HG03159 (cell line): ENCODE results near the gene NAV2.

ENCODE experiments used
- ATAC-seq: cut with Tn5 transposase; IDR thresholded peaks from one replicate; pipeline ENCODE4 v1.9.1; 2021; ENCODE audit warnings: mild to moderate bottlenecking, moderate library complexity; ENCODE audit not compliant: unreplicated experiment

The NAV2 gene

GRCh38 chr11:19774329-19774728 is 61.7 kb downstream of the NAV2 start:
- no peak for ATAC-seq

- no peak for ATAC-seq
Observed at GRCh38 chr11:19774817-19775580, 62.4 kb downstream of the NAV2 start.

GRCh38 chr11:19775622-19776021 is 63.0 kb downstream of the NAV2 start:
- no peak for ATAC-seq

GRCh38 chr11:19777039-19777376 is 64.4 kb downstream of the NAV2 start:
- ATAC-seq: peak; percentile 18

- ATAC-seq: peak; percentile 67
Observed at GRCh38 chr11:19777377-19778102, 64.9 kb downstream of the NAV2 start.

GRCh38 chr11:19779740-19780139 is 67.1 kb downstream of the NAV2 start:
- no peak for ATAC-seq

- no peak for ATAC-seq
Observed at GRCh38 chr11:19781351-19781750, 68.7 kb downstream of the NAV2 start.

- ATAC-seq: no peak
Observed at GRCh38 chr11:19785265-19785664, 72.6 kb downstream of the NAV2 start.

- no peak for ATAC-seq
Observed at GRCh38 chr11:19786644-19787043, 74.0 kb downstream of the NAV2 start.

GRCh38 chr11:19788435-19788834 is 75.8 kb downstream of the NAV2 start:
- ATAC-seq: no peak

GRCh38 chr11:19789245-19789644 is 76.6 kb downstream of the NAV2 start:
- no peak for ATAC-seq

GRCh38 chr11:19789835-19790710 is 77.4 kb downstream of the NAV2 start:
- no peak for ATAC-seq

GRCh38 chr11:19790831-19791552 is 78.4 kb downstream of the NAV2 start:
- ATAC-seq: no peak

GRCh38 chr11:19792510-19792909 is 79.9 kb downstream of the NAV2 start:
- no peak for ATAC-seq

- ATAC-seq: no peak
Observed at GRCh38 chr11:19793326-19793725, 80.7 kb downstream of the NAV2 start.

GRCh38 chr11:19794161-19794560 is 81.5 kb downstream of the NAV2 start:
- no peak for ATAC-seq

GRCh38 chr11:19795082-19795481 is 82.4 kb downstream of the NAV2 start:
- no peak for ATAC-seq

- no peak for ATAC-seq
Observed at GRCh38 chr11:19800162-19800561, 87.5 kb downstream of the NAV2 start.

- no peak for ATAC-seq
Observed at GRCh38 chr11:19800714-19801519, 88.3 kb downstream of the NAV2 start.

- ATAC-seq: no peak
Observed at GRCh38 chr11:19802773-19803293, 90.2 kb downstream of the NAV2 start.
